GM23248 (cell line): Measurements from ENCODE around the gene ATE1.

ENCODE experiments used
- EZH2 ChIP-seq: fragments of 200-600 bp; sonication (generic); IDR thresholded peaks from 2 replicates; pipeline ENCODE4 v1.6.1; 2018; ENCODE audit warnings: antibody characterized with exemption, mild to moderate bottlenecking; ENCODE audit not compliant: insufficient read depth, poor library complexity, severe bottlenecking
- EZH2phosphoT487 ChIP-seq: fragments of 200-600 bp; sonication (generic); IDR thresholded peaks from 2 replicates; pipeline ENCODE4 v1.6.1; 2018; ENCODE audit warnings: antibody characterized with exemption, moderate library complexity, mild to moderate bottlenecking, low read depth; ENCODE audit not compliant: insufficient read depth

- TF ChIP-seq EZH2phosphoT487 (no peak), EZH2 (no peak)
These were observed 96.1 kb downstream of the ATE1 start for GRCh38 chr10:121831777-121832176.
